Esophagus muscularis mucosa (tissue), 4 donors: ENCODE data around the gene CEMIP2.

Source experiments
- CTCF ChIP-seq, 3 experiments: fragments of 200-600 bp in 2 of 3; fragments of 450-650 bp in 1 of 3; sonication (generic) in 2 of 3; IDR thresholded peaks; one replicate each; pipeline ENCODE4 v1.5.1; 2017 to 2019; ENCODE audit warnings: antibody characterized with exemption in 3 of 3, mild to moderate bottlenecking in 2 of 3, moderate library complexity in 1 of 3
- EP300 ChIP-seq: sonication (generic); formaldehyde crosslinking; IDR thresholded peaks from one replicate; pipeline ENCODE4 v1.6.1; 2017; ENCODE audit warnings: antibody characterized with exemption
- POLR2A ChIP-seq: fragments of 450-650 bp; IDR thresholded peaks from one replicate; pipeline ENCODE4 v1.6.1; 2017; ENCODE audit warnings: antibody characterized with exemption, moderate library complexity, mild to moderate bottlenecking, low read depth
- POLR2AphosphoS5 ChIP-seq, 2 donors: sonication (generic); formaldehyde crosslinking; IDR thresholded peaks; one replicate each; pipeline ENCODE4 v1.6.1; 2017; ENCODE audit warnings: antibody characterized with exemption in 2 of 2

GRCh38 chr9:71670121-71670520 lies 98.2 kb downstream of the CEMIP2 start:
- TF ChIP-seq CTCF (IDR thresholded peaks at IDR 0.05) (no peak), POLR2A (no peak), POLR2AphosphoS5 (IDR thresholded peaks at IDR 0.05) (no peak), EP300 (no peak)
